Measurements from ENCODE around the gene CMTM5.
"Not testable (repeated sequence)": the region's sequence is repeated elsewhere in the genome, so short reads cannot be mapped to it uniquely, and the experiment has no call there.

CMTM5 gene

DNA sequence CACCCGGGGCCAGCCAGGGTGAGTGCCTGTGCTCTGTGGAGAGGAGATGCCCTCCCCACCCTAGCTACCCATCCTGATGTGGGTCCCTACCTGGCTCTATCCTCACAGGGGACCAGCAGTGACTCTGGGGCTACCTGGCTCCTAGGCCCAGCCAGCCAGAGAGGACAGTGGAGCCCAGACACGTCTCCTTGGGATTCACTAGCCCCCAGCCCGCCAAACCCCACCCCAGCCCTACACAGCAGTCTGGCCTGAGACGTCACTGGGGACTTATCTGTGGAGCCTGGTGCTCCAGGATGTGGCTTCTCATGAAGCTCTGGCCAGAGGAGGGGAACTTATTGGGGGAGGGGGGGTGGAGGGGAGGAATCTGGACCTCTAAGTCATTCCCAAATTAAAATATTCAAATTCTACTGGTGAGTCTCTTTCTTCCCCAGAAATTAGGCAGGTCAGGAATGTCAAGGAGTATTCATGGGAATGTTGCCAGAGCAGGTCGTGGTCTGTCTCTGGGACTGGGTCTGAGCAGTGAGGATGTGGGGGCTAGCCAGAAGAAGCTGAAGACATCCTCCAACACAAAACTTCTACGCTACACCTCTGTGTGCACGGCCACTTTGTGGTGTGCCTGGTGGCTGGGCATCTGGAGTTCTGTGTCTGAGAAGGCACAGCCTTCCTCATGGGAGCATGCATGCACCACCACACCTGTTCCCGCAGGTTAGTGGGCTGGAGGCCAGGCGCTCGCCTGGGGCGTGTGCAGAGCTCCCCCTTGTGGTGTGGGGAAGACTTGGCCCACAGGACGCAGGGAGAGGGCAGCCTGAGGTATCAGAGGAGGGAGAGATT, 2.7 kb downstream of the CMTM5 start:
- peak; percentile 59 for DNase-seq

DNA sequence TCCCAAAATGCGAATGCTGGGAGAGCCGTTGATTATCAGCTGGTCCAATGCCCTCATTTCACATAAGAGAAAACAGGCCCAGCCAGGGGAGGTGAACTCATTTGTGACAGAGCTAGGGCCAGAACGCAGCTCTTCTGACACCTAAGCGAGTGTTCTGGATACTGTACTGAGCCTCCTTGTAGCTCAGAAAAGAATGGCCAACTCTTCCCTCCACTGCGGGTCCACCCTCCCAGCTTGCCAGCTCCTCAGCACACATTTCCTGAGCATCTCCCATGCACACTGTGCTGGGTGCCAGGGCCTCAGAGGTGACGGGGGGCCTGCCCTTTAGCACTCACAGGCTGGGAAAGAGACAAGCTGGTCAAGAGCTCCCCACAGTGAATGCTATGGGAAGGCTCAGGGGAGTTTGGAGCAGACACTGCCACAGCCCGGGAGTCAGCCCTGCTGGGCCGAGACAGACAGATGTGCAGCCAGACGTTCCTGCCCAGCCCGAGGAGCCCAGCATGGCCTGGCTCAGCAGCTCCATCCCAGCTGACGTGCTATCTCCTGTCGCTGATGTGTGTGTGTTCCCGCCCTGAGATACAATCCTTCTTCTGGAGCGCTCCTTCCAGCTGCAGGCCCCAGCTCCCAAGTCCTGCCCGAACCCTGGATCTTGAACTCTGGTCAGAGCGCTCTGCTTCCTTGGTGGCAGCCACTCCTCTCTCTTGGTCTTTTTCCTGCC, 3.5 kb downstream of the CMTM5 start:
- DNase-seq, result no peak

DNA sequence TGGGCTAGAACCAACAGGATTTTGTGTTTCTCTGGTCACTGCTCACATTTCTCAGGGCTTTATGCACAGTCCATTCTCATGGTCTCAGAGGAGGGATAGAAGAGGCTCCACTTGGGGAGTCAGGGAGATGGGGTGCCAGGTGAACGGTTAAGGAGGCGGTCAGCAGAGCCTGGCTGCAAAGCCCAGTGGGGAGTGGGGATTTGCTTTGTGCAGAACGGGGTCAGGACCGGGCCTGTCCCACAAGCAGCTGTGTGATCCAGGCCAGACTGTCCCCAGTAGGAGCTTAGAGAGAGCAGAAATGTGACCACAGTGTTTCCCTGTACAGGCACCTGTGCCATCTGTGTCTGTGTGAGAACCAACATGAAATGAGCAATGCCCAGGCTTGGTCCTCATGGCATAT, 4.1 kb downstream of the CMTM5 start:
- no peak for DNase-seq

DNA sequence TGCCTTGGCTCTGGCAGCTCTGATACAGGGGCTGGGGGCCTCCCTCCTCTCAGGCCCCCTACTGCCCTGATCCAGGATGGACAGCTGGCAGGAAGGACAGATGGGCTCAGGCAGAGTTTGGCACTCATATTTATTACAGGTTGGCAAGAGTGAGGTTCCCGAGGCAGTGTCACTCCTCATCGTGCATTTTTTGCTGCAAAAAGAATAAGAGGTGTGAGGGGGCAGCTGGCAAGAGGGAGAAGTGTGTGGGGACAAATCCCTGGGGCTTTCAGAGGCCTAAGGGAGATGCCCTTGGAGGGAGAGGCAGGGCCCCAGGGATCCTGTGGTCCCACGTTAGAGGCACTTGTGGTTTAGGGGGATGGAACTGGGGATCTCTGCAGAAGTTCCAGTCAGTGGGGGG, 5.0 kb downstream of the CMTM5 start:
- DNase-seq, result no peak

DNA sequence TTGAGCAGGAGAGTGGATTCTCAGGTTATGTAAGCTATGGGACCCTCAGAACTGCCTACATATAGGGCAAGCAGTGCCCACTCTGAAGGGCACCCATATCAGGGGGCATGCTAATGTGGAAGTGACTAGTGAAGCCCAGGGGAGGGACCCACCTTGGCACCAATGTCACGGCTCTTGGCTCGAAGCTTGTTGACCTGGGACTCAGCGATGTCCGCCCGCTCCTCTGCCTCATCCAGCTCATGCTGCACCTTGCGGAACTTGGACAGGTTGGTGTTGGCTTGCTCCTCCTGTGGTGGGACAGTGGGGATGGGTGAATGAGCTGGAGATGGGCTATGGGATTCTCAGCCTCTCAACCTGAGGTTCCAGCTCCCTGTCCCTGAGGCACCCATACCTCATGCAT, 5.4 kb downstream of the CMTM5 start:
- DNase-seq, result no peak

DNA sequence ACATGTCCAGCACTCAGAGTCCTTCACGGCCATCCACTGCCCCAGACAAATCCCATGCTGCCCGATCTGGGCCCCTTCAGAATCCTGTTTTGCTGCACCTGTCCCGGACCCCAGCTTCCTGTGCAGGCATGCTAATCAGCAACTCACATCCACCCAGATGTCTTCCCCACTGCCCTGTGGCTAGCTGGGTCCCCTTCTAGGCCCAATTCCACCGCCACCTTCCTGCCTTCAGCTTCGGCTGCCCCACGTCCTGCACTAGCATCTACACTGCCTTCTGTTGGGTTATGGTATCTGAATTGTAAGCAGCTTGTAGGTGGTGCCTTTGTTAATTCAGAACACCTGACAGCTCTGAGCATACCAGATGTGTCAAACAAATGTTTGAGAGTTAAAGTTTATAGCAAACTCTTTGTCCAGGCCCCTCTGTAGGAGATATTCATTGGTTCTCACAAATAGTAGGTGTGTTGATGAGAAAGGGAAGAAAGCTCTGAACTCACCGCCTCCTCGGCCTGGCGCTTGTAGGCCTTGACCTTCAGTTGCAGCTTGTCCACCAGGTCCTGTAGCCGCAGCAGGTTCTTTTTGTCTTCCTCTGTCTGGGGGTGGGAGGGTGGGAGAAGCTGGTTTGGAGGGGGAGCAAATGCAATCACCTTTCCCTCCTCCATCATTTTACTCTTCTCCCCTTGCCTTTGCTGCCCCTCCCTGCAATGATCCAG, 6.0 kb downstream of the CMTM5 start:
- DNase-seq, result no peak

DNA sequence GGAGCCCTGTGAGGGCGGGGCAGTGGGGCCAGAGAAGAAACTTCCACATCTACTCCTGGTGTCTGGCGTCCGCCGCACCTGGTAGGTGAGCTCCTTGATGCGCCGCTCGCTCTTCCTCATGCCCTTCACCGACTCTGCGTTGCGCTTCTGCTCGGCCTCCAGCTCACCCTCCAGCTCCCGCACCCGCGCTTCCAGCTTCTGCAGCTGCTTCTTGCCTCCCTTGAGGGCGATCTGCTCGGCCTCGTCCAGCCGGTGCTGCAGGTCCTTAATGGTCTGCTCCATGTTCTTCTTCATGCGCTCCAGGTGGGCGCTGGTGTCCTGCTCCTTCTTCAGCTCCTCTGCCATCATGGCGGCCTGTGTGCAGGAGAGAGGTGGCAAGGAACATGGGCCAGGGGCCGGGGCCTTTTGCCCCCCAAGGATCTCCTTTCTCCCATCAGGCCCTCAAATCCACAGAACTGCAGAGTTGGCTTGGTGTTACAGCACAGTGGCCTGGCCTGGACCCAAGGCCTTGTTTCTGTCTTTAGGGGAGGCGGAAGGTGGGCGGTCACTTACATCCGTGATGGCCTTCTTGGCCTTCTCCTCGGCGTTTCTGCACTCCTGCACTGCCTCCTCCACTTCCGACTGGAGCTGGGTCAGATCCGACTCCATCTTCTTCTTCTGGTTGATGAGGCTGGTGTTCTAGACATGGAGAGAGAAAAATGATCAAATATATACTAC, 7.7 kb downstream of the CMTM5 start:
- DNase-seq, result no peak

DNA sequence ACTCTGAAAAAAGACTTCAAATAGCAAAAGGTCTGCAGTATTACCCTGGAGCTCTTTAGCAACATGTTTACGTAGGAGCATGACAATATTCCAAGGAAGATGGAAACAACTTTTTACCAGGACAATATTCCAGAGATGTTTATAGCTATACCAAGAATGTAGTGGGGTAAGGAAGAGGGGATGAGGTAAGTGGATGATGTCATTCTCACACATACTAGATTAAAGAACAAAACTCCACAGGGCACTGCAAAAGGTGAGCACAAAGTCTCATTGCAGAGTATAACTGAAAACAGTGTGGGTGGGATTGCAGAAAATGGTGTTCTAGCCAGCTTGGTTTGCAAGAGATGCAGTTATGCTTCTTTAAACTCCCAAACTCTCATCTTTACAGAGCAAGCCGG, 8.4 kb downstream of the CMTM5 start:
- no peak for DNase-seq

DNA sequence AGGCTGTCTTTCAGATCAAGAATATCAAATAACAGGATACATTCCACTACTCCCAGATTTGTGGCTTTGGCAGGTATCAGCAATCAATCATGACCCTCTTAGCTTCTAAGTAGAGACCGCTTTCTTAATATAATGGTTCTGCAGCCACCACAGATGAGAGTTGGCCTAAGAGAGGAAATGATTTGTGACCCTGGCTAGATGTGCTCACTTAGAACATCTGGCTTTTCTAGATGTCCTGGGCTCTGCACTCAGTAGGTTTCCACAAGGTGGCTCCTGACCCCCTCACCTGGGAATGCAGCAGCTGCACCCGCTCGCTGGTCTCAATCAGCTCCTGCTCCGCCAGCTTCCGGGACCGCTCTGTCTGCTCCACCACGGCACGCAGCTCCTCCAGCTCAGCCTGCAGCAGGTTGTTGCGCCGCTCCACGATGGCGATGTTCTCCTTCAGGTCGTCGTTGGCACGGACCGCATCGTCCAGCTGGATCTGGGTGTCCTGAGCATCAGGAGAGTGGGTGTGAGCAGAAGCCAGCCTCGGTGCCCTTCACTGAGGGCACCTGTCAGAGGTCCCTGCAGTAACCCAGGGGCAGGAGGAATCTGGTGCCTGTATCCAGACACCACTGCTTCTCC, 8.9 kb downstream of the CMTM5 start:
- DNase-seq, result no peak

DNA sequence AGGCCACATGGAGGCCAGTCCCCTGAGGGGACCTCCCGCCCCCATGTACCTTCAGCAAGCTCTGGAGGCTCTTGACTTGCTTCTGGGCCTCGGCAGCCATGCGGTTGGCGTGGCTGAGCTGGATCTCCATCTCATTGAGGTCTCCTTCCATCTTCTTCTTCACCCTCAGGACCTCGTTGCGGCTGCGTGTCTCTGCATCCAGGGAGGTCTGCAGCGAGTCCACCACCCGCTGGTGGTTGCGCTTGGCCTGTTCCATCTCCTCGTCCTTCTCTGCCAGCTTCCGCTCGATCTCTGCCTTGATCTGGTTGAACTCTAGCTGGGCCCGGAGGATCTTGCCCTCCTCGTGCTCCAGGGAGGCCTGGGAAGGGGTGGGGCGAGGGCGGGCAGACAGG, 9.4 kb downstream of the CMTM5 start:
- DNase-seq, result not testable (repeated sequence)

DNA sequence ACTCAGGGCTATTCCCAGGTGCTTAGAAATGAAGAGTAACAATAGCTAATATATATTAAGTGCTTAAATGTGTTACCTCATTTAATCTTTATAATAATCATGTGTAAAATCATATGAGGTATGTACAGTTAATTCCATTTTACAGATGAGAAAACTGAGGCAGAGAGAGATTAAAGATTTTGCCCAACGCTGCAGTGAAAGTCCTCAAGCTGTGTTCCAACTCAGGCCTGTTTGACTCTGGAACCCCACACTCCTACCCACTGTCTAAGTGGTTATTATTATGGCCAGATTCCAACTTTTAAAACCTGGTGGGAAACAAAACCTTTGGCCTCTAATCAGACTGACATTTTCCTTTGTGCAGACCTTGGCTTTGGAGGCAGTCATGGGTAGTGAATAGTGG, 10.2 kb downstream of the CMTM5 start:
- no peak for DNase-seq

DNA sequence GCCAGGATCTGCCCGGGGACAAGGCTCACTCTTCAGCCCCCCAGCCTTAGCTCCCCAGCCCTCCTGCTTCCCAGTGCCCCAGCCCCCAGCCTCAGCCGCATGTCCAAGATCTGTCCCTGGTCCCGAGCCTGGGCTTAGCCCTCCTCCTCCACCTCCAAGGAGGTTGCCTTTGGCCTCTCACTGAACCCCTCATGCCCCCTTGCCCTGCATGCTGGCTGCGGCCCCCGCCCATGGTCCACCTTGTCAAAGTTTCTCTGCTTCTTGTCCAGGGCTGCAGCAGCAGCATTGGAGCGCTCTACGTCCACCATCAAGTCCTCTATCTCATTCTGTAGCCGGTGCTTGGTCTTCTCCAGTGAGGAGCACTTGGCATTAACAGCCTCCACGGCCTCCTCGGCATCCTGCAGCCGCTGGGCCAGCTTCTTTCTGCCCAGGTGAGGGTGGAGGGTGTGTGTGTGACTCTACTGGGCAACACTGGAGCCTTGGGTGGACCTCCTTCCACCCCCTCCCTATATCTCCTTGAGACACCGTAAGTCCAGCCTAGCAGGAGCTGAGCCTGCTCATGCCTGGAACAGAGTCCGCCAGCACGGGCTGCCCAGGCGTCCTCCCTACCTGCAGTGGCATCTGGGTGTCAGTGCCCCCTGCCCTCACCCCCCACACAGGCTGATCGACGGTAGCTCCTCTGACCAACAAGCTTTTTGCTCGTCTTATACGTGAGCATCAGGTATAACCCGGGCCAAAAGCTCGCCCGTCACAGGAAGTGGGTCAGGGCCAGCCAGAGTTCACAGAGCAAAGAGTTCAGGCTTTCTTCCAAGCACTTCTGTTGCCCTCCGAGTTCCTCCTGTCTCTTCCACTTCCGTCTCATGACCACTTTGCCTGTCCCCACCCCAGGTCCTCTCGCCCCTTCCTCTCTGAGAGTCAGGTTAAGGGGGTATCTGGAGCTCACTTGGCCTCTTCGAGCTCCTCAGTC, 11.4 kb downstream of the CMTM5 start:
- no peak for DNase-seq

DNA sequence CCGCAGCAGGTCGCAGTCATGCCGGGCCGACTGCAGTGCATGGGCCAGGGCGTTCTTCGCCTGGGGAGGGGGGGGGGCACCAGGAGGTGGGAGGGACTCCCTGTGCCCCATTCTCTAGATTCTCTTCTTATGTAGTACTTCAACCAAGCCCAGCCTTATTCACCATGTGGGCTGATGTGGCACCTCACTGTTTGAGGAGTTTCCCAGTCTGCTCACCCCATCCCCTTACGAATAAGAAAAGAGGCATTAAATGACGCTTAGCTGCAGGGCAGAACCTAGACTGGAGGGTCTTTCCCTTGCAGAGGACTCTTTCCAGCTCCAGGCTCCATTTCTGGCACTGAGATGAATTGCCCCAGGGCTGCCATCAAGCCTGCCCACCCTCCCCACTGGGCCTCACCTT, 12.2 kb downstream of the CMTM5 start:
- DNase-seq, result no peak

DNA sequence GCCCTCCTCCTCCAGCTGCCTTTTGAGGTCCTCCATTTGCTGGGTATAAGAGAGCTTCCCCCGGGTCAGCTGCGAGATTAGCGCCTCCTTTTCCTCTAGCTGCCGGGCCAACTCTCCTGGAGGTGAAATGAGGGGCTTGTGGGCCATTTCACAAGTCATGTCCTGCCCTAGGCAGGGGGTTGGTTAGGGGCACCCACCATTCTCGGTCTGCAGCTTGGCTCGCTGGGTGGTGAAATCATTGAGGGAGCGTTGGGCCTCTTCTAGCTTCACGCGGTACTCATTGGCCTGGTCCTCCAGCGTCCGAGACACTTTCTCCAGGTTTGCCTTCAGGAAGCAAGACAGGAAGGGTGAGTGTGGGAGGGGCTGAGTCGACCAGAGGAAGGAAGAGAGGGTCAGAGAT, 12.6 kb downstream of the CMTM5 start:
- no peak for DNase-seq

DNA sequence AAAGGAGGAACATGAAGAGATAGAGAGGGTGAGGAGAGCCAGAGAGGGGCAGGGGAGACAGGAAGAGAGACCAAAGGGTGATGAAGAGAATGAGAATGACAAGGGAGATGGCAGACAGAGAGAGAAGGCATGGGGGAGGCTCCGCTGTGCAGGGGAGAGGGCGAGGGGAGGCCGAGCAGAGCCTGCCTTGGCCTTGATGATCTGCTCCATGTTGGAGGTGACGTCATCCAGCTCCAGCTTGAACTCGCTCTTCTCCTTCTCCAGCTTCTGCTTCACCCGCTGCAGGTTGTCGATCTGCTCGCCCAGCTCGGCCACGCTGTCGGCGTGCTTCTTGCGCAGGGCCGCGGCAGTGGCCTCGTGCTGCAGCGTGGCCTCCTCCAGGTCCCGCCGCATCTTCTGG, 13.0 kb downstream of the CMTM5 start:
- not testable (repeated sequence) for DNase-seq

DNA sequence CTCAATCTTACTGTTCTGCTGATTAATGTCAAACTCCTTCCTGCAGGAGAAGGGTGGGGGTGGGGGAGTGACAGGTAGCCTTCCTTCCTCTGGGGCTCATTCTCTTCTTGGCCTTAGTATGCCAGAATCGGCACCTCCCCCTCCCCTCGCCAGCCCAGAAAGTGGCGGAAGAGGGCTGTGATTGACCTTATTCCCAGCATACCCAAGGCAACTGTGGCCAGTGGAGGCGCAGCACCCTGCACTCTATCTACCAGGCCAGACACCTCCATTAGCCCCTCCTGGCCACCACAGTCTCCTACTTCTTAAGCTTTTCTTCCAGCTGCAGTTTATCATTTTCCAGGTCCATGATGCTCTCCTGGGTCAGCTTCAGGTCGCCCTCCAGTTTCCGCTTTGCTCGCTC, 15.8 kb downstream of the CMTM5 start:
- no peak for DNase-seq

DNA sequence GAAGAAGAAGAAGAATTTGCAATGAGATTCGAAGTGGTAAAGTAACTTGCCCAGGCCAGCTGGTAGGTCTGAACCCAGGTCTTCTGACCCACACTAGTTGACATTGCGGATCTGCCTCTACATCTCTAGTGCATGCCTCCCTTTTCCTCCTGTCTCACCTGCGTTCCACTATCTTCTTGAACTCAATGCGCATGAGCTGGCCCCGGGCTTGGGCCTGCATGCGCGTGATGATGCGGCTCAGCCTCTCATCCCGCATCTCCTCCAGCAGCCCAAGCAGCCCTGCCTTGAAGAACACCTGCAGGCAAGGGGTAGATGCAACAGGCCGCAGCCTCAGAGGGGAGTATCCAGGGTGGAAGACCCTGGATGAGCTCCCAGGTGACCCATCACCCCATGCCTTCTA, 19.3 kb downstream of the CMTM5 start:
- no peak for DNase-seq

DNA sequence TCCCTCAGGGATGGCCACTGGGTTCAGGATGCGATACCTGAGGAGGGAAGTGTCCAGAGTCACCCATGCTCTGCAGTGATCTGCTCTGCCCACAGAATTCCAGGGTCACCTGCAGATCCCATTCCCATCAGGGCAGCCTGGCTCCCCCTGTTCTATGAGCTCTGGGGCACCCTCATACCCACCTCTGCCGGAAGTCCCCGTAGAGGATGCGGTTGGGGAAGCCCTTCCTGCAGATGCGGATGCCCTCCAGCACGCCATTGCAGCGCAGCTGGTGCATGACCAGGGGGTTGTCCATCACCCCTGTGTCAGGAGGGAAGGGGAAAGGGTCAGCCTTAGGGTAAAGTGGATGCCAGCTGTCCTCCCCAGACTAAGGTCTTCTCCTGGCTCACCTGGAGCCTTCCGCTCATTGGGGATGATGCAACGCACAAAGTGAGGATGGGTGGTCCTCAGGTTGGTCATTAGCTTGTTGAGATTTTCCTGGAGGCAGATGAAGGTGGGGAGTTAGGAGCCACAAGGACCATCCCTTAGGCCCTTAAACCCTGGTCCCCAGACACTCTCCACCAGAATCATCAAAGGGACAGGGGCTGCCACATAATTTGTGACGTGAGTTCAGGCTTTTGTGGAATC, 20.0 kb downstream of the CMTM5 start:
- DNase-seq, result no peak

DNA sequence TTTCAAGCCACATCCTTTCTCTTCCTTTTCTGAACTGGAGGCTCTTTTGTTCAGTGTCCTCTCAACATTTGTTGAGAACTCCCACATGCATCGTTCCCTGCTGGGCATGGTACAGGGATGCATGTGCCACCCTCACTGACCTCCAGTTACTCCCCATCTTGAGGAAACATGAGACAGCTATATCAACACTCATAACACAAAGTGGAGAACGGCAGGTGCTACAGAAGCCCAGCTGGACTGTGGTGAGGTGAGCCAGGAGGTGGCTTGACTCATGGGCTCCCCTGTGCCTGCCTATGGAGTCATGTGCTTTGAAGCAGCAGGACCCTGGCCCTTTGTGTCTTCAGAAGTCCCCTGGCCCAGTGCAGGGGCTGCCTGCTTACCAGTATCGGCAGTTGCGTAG, 21.5 kb downstream of the CMTM5 start:
- peak; percentile 54 for DNase-seq

DNA sequence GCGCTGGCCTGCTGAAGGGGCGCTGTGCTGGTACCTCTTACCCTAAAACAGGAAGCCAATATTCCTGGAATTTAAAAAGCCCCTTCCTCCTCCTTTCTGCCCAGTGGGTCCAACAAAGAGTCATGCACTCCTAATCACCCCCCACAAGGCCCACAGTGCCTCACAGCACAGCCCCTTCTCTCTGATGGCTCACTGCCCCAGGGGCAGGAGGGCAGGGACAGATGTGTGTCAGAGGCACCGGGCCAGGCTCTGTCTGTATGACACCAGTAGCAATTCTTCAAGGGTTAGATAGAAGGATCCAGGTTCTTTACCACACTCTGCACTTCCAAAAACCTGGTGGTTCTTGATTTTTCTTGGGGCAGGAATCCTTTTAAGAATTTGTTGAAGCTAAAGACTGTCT, 22.3 kb downstream of the CMTM5 start:
- no peak for DNase-seq

DNA sequence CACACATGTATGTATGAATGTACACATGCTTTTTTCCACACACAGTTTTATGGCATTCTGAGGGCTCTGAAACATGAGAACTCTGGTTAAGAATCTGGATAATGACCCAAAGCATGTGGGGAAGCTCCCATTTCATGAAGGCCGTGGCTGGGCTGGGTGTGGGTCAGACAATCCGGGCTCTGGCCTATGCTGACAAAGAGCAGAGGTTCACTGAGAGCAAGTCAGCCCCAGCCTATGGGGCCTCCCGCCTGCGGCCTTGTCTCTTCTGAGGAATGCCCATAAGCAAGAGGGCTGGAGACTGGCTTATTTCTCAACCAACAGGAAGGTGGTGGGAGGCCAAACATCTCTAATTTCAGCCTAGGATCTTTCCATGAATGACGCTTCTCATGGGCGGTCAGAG, 22.7 kb downstream of the CMTM5 start:
- no peak for DNase-seq
